ENCODE measurements around the gene C19orf33. TPM values are rescaled to one million over a fixed set of nuclear protein-coding genes. Genes with fewer than 3 reads are reported as not detected.

C19orf33 gene
- total and polyA plus RNA-seq, 11 donors, result 3.5 to 73.1 (median 12.2) TPM; not detected in 1

DNA sequence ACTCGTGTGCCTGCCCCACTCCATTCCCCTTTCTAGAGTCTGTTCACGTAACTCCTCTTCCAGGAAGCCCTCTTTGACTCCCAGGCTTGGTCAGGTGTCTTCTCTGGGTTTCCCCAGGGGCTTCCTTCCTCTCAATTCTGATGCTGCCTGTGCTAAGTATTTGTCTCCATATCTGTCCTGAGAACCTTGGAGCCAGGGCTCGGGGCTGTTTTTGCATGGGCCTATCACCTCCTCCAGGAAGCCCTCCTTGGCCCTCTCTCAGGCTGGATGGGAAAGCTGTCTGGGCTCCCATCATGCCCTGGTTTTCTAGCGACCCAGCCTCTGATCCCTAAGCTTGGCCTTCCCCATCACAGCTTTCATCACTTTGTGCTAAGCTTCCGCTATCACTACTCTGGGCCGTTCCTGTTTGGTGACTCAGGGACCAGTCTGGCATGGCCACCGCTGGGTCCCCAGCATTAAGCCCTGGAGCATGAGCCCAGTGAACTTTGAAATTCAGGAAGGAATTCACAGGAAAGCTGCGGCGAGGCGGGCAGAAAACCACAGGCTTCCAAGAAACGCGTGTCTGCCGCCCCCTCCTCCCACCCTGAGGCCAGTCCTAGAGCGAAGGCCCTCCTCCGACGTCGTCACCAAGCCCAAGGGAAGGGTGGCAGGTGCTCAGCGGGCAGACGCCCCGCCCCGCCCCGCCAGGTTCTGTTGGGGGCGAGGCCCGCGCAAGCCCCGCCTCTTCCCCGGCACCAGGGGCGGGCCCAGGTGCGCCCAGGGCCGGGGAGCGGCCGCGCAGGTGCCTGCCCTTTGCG lies 40.2 kb upstream of the C19orf33 start:
- DNase-seq (peak in 2 of 5 donors; percentile 35 to 45), ATAC-seq (peak; percentile 5 to 78 (median 68))
- TF ChIP-seq, protein P1, sequence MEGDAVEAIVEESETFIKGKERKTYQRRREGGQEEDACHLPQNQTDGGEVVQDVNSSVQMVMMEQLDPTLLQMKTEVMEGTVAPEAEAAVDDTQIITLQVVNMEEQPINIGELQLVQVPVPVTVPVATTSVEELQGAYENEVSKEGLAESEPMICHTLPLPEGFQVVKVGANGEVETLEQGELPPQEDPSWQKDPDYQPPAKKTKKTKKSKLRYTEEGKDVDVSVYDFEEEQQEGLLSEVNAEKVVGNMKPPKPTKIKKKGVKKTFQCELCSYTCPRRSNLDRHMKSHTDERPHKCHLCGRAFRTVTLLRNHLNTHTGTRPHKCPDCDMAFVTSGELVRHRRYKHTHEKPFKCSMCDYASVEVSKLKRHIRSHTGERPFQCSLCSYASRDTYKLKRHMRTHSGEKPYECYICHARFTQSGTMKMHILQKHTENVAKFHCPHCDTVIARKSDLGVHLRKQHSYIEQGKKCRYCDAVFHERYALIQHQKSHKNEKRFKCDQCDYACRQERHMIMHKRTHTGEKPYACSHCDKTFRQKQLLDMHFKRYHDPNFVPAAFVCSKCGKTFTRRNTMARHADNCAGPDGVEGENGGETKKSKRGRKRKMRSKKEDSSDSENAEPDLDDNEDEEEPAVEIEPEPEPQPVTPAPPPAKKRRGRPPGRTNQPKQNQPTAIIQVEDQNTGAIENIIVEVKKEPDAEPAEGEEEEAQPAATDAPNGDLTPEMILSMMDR (IDR thresholded peaks at IDR 0.05), result no peak
- TF ChIP-seq POLR2A (IDR thresholded peaks at IDR 0.05), result no peak
- 9 to 33% (median 14%) methylated on average over 10 to 34 of the region's 34 CpGs for WGBS, 4 donors
- Histone ChIP-seq H3K27me3 (no peaks in the 10 kb centered on the region), H3K27ac (peak overlapping the region in 8 of 12 donors; percentile 3 to 89 (median 48)), H3K9me3 (no peaks in the 10 kb centered on the region), H3K4me3 (peak overlapping the region; percentile 19 to 75 (median 58)), H3K4me1 (peaks cover 4 to 21% (median 11%) of the 10 kb centered on the region in 12 donors), H3K36me3 (no peaks in the 10 kb centered on the region)
- intact Hi-C loops (cut with DNase I), result no loop called here

DNA sequence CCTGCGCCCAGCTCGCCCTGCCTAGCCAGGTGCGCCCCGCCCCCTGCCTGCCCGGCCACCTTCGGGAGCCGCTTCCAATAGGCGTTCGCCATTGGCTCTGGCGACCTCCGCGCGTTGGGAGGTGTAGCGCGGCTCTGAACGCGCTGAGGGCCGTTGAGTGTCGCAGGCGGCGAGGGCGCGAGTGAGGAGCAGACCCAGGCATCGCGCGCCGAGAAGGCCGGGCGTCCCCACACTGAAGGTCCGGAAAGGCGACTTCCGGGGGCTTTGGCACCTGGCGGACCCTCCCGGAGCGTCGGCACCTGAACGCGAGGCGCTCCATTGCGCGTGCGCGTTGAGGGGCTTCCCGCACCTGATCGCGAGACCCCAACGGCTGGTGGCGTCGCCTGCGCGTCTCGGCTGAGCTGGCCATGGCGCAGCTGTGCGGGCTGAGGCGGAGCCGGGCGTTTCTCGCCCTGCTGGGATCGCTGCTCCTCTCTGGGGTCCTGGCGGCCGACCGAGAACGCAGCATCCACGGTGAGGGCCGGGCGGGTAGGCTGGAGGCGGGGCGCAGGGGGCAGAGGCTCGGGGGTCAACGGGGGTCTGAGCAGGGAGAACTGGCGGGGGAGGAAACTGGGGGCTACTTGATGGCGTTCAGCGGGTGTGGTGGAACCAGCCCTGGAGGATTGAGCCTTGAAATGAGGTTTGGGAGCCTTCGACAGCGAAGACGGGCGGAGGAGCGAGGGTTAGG lies 39.4 kb upstream of the C19orf33 start, which contains the start of gene SPINT2:
Gene SPINT2, plus strand, starts transcription at position 88 of the 727 bp plus-strand sequence. Its CDS starts 320 bp downstream, at position 408.
- no peak for TF ChIP-seq POLR2A (IDR thresholded peaks at IDR 0.05)
- TF ChIP-seq, protein P1 (IDR thresholded peaks at IDR 0.05), result no peak
- Histone ChIP-seq H3K27me3 (no peaks in the 10 kb centered on the region), H3K9me3 (no peaks in the 10 kb centered on the region), H3K4me1 (peaks cover 4 to 21% (median 11%) of the 10 kb centered on the region in 12 donors), H3K4me3 (peak within 1 kb of the TSS; percentile 19 to 75 (median 58)), H3K27ac (peak within 1 kb of the TSS in 9 of 12 donors; percentile 3 to 89 (median 46)), H3K36me3 (no peaks in the 10 kb centered on the region)
- ATAC-seq (peak; percentile 21 to 67 (median 28)), DNase-seq (no peak)
- intact Hi-C loops (cut with DNase I), result no loop called here
- 12 to 31% (median 20%) methylated on average over 36 to 78 of the region's 78 CpGs for WGBS, 4 donors

DNA sequence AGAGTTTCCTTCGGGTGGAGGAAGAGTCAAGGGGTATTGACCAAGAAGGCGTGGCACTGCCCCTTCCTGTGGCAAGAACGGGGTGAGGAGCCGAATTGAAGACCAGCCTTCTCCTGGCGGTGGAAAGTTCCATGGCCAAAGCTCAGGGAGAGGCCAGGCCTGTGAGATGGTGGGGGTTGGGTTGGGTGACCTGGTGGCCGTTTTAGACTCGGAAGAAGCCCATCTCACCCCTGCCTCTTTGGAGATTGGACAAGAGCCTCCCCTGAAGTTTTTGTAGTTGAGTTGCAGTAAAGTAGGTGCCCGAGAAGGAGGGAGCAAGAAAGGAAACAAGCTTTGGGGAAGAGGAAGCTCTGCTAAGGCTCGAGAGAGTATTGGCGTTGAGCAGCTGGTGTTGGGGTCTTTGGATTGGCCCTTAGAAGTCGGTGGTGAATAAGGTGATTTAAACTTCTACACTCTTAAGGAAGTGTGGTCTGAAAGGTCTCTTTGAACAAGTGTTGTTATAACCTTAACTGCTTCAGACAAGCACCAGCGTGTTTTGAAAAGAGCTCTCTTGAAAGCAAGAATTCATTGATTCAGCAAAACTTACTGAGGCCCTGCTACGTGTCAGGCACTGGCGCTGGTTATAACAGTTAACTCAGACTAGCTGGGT lies 38.7 kb upstream of the C19orf33 start:
- TF ChIP-seq, protein P1 (IDR thresholded peaks at IDR 0.05), result no peak
- no peak for TF ChIP-seq POLR2A (IDR thresholded peaks at IDR 0.05)
- WGBS, 4 donors, result 79 to 85% (median 81%) methylated on average over 14 of the region's 14 CpGs
- Histone ChIP-seq H3K4me3 (peak overlapping the region in 8 of 12 donors; percentile 53 to 75 (median 62)), H3K36me3 (no peaks in the 10 kb centered on the region), H3K27ac (peak overlapping the region in 3 of 12 donors; percentile 3 to 89 (median 64)), H3K27me3 (no peaks in the 10 kb centered on the region), H3K4me1 (peaks cover 4 to 21% (median 11%) of the 10 kb centered on the region in 12 donors), H3K9me3 (no peaks in the 10 kb centered on the region)
- ATAC-seq (peak in 3 of 4 donors; percentile 9 to 21 (median 18)), DNase-seq (no peak)
- intact Hi-C loops (cut with DNase I), result no loop called here

All from heart left ventricle (tissue), 16 donors.